Activated CD4-positive, alpha-beta T cell treated with anti-CD3 and anti-CD28 coated beads, Interleukin-2, amount 50 U/mL, for 24 hours (primary cell): ENCODE measurements around the gene MYCT1.

Experiments used
- DNase-seq, 2 donors: peaks; one replicate each; pipeline ENCODE4 v3.0.0-alpha.2; 2020; ENCODE audit warnings: low read depth in 1 of 2, low spot score in 1 of 2

Gene MYCT1

GRCh38 chr6:152721956-152722355, 24.3 kb downstream of the MYCT1 start:
- no peak for DNase-seq

GRCh38 chr6:152723398-152723797, 25.7 kb downstream of the MYCT1 start:
- DNase-seq: no peak

- DNase-seq: no peak
These were observed 28.6 kb downstream of the MYCT1 start for GRCh38 chr6:152726313-152726712.

- no peak for DNase-seq
These were observed 29.8 kb downstream of the MYCT1 start for GRCh38 chr6:152727507-152727906.

GRCh38 chr6:152734630-152735029, 36.9 kb downstream of the MYCT1 start:
- no peak for DNase-seq

GRCh38 chr6:152736687-152737273, 39.1 kb downstream of the MYCT1 start:
- DNase-seq: no peak

GRCh38 chr6:152745509-152746171, 47.9 kb downstream of the MYCT1 start:
- no peak for DNase-seq

DNA sequence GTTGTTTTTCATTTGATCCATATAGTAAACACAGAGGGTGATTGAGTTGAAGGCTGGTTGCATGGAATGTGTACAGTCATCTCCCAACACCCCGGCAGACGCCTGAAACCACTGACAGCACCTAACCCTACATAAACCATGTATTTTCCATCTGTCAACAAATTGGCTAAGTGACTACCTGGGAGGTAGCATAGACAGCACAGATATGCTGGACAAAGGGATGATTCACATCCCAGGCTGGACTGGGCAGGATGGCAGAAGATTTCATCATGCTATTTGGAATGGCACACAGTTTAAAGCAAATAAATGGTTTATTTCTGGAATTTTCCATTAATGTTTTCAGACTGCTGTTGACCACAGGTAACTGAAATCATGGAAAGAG, 48.5 kb downstream of the MYCT1 start:
- no peak for DNase-seq

GRCh38 chr6:152748843-152749242, 51.1 kb downstream of the MYCT1 start:
- DNase-seq: no peak

DNA sequence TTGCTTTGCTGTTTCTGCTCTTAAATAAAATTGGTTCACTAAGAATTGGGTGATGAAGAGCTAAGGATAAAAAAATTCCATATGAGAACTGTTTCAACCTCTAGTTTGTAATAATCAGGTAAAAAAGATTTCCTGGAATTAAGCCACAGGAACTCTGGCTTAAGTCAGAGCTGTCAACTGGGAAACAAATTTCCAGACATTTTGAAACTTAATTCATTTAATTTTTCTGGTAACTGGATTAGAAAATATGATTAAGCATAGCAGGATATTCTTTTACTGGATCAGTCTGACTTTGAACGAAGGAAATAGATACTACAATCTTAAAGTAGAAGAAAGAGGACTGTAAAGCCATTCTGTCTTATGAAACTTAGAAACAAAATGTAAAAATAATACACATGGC, 51.6 kb downstream of the MYCT1 start:
- DNase-seq: no peak

DNA sequence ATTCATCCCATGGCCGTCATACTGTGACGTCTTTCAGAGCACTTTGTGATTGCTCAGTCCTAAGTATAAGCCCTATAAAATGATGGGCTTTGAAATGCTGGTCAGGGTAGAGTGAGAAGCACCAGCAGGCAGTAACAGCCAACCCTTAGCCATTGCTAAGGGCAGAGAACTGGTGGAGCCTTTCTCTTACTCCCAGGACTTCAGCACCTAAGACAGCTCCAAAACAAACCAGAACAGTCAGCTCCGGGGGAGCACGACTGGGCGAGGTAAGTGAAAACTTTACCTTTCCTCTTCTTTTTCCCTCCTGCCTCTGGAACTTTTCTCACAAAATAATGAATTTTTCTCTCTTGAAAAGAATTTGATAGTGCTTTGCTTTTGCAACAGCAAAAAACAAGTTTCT, 53.0 kb downstream of the MYCT1 start, which contains the start of gene VIP:
TSS of gene VIP (plus strand) at position 104 of the 400 bp plus-strand sequence. CDS start 1,381 bp downstream, outside the sequence.
- DNase-seq: no peak

DNA sequence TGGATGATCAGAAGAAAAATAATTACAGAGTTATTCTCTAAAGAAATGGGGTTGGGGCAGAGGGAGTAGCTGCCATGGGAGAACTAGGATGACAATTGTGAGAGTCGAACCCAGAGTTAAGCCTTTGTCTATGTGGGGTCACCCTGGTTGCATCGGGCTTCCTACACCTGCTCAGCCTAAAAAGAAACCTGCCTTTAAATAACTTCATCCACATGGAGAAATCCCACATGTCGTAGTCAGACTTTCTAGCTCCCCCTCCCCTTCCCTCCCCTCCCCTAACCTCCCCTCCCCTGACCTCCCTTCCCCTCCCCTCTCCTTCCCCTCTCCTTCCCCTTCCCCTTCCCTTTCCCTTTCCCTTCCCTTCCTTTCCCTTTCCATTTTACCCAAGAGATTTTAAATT, 67.6 kb downstream of the MYCT1 start:
- no peak for DNase-seq

DNA sequence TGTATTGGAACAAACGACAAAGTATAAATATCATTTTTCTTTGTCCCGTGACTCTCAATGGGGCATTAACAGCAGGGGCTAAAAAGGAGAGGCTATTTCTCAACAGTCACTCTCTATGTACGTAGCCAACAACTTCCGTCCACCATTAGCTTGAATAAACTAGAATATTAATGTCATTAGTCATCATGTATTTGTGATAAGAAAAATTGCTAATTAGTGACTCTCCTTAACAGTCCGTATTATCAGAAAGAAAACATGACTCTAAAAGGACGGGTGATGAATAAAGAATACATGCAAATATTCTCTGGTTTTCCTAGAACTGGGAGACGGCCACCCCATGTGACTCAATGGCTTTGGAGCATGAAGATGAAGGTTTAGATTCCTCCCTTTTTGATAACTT, 71.5 kb downstream of the MYCT1 start:
- no peak for DNase-seq

- no peak for DNase-seq
These were observed 72.3 kb downstream of the MYCT1 start for GRCh38 chr6:152769993-152770392.

DNA sequence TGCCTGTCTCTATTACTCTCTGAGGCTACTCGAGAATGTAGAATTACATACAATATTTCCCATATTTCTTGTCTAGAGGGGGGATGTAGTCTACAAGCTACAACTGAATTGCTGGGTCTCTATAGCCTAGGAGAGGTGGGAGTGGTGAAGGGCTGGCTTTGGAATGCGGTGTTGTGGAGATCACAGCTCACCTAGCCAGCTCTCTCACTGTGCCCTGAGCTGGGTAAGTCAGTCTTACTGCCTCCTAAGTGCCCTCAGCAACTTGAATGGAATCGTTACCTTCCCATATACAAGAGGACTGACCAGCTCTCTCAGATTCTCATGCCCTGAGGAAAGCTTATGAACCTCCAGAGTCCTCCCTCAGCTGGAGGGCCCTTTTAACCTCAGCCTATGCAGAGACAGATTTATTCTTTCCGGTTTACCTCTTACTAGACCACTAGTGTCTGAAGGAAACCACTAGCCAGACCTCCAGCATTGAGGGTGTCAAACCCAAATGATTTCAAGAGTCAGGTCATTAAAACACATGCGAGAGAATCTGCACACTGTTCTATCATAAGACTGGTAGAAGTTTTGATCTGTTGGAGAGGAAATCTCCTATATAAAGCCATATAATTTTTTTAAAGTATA, 73.5 kb downstream of the MYCT1 start:
- DNase-seq: no peak
